CD4-positive, alpha-beta T cell treated with Interleukin-10 for 1 hour (primary cell): Measurements from ENCODE around the gene GRAMD2B.
"Not testable (repeated sequence)": the region's sequence is repeated elsewhere in the genome, so short reads cannot be mapped to it uniquely, and the experiment has no call there.

Source experiments
- DNase-seq: peaks from one replicate; pipeline ENCODE4 v3.0.0-alpha.2; 2020

Gene GRAMD2B

GRCh38 chr5:126516133-126516532 lies 92.9 kb downstream of the GRAMD2B start:
- no peak for DNase-seq

DNA sequence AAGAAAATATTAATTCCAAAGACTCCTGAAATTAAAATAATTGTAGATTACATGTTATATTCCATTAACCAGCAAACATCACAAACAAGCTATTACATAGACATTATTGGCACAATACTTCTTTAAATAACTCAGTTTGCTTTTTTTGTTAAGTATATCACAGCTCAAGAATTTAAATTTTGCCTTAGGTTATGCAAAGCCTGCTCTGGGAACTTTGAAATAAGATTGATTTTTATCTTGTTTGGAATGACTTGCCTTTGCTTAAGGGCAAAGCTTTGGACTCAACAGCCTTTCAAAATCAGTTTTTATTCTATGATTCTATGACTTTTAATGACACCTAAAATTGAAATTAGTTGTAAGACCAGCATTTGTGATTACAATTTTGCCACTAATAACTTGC lies 93.6 kb downstream of the GRAMD2B start:
- DNase-seq, result no peak

GRCh38 chr5:126519223-126519622 lies 96.0 kb downstream of the GRAMD2B start:
- DNase-seq, result not testable (repeated sequence)

DNA sequence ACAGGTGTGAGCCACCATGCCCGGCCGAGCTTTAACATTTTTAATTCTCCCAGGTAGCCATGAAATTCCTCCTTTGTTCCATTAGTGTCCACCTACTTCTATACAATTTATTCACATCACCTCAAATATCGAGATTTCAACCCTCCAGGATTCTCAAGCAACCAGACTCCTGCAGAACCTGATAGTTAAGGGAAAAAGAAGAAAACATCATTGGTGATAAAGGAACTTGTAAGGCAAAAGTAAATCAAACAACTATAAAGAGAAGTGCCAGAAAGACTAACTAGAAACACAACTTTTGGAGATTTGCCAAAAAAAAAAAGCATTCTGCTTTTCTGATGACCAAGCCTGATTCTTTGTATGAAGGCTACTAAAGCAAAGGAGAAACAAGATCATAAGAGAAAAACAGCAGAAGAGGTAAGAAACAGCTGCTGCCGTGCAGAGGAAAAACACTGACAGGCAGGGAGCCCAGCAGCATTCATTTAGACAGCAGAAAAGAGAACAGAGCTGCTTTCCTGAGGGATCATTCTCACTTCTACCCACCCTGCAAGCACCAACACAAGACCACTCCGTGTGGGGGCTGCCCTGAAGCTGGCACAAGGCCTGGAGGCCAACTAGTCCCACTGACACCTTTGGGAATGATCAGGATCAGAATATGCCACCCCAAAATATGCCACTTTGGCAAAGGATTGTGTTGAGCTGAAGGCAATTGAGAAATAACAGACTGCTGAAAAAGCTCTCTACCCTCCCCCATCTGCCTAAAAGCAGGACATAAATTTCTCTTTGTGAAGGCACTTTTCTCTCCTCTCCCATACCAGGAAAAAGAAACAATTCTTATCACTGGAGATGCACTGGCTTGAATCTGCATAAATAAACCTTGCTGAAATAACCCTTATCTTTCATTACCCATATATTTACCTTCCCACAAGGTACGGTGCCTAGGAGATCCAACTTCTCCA lies 96.7 kb downstream of the GRAMD2B start:
- no peak for DNase-seq

GRCh38 chr5:126520593-126520953 lies 97.4 kb downstream of the GRAMD2B start:
- no peak for DNase-seq

DNA sequence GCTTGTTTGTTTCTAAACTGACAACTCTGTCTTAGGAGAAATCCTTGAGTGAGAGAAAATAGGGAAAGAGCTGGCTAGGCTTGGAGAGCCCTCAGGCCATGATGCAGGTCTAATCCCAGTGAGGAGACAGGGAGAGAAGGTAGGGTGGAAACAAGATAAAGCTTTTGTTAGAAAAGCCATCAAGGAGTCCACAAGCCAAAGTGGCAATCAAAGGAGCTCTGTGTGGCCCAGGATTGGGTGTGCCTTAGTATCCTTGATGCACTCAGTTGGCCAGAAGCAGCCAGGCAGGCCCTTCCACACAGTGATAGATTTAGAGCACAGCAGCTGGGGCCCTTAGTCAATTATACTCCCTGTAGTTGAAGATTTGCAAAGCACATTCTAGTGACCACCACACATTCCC lies 97.9 kb downstream of the GRAMD2B start:
- DNase-seq, result no peak

DNA sequence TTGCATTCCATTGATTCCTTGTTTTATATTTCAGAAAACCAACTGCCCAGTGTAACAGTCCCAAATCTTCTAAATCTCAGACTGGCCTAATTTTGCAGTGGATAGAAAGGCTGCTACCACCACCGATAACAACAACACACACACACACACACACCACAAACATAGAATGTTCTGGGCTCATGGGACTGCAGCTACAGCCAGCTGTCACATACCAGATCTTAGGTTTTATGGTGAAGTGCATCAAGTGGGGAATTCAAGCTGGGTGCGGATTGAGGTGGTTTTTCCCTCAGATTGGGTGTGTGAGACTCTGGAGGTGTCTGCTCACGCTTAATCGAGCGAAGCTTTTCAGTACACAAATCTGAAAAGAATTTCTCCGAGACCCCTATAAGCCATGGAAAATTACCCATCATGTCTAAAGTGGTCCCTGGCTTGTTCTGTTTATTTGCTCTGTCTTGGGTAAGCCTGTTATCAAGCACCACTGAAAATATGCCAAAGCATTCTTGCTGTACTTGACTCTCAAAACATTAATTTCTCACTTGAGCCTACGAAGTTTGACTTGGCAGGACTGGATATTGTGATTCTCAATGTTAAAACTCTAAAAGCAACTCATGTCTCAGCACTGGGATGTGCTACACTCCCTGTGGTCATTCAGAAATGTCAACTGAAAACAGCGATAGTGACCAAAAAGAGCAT lies 100.8 kb downstream of the GRAMD2B start:
- no peak for DNase-seq

DNA sequence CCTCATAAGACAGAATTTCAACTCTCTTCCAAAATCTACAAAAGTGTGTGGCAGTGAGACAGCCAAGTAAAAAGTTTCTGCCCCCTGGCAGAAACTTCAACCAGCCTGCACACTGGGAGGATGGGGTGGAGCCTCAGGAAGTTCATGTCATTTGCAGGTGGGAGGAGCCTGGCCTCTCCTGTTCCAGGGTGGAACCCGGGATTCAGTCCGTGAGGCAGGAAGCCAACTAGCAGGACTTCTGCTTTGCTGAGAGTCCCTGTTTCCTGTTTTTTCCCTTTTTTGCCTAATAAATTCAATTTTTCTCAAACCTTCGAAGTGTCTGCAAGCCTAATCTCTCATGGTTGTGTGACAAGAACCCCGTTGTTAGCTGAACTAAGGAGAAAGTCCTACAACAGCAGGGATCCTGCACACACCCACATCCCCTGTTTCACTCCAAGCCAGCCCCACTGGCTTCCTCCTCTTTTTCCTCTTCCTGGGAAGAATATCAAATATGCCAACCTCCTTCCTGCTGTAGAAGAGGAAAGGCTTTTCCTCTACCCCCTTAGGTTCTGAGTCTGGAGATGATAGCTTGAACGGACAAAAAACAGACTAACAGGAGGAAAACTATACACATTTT lies 102.5 kb downstream of the GRAMD2B start:
- no peak for DNase-seq

GRCh38 chr5:126526493-126526892 lies 103.3 kb downstream of the GRAMD2B start:
- DNase-seq, result no peak

GRCh38 chr5:126527158-126527557 lies 103.9 kb downstream of the GRAMD2B start:
- no peak for DNase-seq

- DNase-seq, result no peak
Observed at GRCh38 chr5:126527892-126528291, 104.7 kb downstream of the GRAMD2B start.

DNA sequence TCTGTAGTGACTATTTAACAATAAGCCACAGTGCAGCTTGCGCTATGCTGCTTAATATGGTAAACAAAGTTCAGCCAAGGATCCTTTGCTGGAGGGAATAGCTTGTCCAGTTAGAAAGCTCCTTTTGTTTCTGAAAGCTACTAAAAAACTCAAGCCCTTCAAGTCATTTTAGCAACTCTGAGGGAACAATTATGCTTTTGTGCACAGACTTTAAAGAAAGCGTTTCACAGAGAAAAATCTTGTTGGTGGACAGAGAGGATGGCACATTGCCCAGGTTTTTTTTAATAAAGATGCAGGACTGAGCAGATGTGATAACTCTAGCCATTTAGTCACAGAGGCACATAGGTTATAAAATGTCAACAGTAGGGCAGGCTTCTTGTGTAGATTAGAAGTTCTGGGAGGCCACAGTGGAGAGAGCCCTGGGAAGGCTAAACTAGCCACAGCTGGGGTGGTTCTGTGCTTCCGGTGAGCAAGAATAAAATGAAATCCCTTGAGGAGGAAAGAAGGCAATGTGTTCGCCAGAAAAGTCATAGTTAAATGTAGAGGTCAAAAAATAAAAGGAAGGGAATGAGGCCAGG lies 108.4 kb downstream of the GRAMD2B start:
- no peak for DNase-seq

DNA sequence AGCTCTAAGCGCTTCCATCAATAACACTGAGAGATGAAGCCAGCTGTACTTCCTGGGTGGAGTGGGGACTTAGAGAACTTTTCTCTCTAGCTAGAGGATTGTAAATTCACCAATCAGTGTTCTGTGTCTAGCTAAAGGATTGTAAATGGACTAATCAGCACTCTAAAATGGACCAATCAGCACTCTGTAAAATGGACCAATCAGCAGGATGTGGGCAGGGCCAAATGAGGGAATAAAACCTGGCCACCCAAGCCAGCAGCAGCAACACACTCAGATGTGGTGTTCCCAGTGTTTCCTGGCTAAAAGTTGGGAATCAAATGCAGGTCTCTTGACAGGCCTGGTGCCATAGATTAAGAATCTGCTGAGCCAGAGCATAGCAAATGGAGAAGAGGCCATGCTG lies 111.3 kb downstream of the GRAMD2B start:
- no peak for DNase-seq

GRCh38 chr5:126535856-126536545 lies 112.8 kb downstream of the GRAMD2B start:
- no peak for DNase-seq

DNA sequence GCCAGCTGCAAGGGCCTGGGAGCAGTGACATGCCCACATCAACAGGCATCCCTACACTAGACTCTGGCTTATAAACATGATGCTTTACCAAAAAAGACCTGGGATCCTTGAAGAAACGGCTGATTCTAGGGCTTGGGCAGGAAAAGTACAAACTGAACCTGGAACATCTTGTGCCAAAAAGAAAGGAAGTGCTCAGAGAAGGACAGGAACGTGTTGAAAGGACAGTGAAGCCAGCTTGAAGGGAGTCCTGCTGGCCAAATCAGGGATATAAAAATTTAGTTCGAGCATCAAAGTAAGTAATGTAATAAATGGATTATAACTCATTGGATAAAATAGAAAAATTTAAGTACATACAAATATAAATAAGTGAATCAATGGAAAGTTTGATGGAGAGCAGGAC lies 113.7 kb downstream of the GRAMD2B start:
- DNase-seq, result no peak

GRCh38 chr5:126538579-126538978 lies 115.4 kb downstream of the GRAMD2B start:
- DNase-seq, result no peak

DNA sequence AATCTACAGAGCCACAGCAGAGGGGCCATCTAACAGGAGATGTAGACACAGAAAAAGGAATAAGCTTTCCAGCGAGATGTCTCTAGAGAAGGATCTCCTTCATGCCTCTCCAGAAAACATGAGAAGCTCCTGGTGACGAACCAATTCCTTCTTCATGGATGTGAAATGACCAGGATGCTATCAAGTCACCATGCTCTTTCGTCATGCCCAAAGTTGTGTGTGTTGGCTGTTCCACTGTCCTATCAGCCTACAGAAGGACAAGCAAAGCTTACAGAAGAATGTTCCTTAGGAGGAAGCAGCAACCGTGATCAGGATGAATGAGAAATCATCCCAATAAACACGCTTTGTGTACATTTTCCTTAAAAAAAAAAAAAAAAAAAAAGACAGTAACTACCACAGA lies 117.4 kb downstream of the GRAMD2B start:
- no peak for DNase-seq

- no peak for DNase-seq
Observed at GRCh38 chr5:126542441-126542840, 119.2 kb downstream of the GRAMD2B start.

DNA sequence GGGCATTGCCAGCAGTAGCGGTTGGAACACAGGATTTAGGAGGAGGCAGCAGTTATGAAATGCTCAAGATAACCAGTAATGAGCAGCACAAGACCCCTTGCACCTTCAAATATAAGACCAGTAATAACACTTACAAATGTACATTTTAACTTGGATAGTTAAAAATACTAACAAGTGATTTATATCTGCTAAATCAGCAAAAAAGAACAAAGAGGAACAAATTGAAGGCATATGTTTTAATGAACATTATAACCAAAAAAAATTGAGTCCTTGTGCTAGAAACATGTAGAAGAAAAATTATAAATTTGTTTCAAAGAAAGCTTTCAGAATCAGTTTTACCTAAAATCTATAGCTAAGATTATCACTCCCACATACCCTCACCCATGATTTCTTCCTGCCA lies 119.8 kb downstream of the GRAMD2B start:
- no peak for DNase-seq

GRCh38 chr5:126543660-126544059 lies 120.5 kb downstream of the GRAMD2B start:
- no peak for DNase-seq
